OCI-LY7 (cell line): Measurements from ENCODE around the gene PHRF1. TPM values are rescaled to one million over a fixed set of nuclear protein-coding genes. Genes with fewer than 3 reads are reported as not detected.

Source experiments
- BruUV-seq: library from RNA; stranded (reverse); fragments of 400-500 nt; replicated peaks from 2 replicates; lab custom pipeline; 2021; lab: Mats Ljungman, UMichigan
- CTCF ChIA-PET: fragments of 300-600 bp; sonication (Branson Sonifier 250); formaldehyde crosslinking; loops from one replicate; lab custom pipeline; 2022; ENCODE audit warnings: antibody characterized with exemption; ENCODE audit not compliant: unreplicated experiment; lab: Charles Lee
- POLR2A ChIA-PET: fragments of 300-600 bp; sonication (Branson Sonifier 250); formaldehyde crosslinking; loops from one replicate; lab custom pipeline; 2022; ENCODE audit warnings: antibody characterized with exemption; lab: Charles Lee
- DNase-seq: peaks from one replicate; pipeline ENCODE4 v3.0.0-alpha.2; 2015; ENCODE audit warnings: low spot score
- H2AFZ ChIP-seq: fragments of 200-600 bp; sonication (generic), shearing (Covaris generic); 2 replicates; pipeline ENCODE4 v1.6.1; 2014; ENCODE audit warnings: mild to moderate bottlenecking, antibody characterized with exemption, low read length, moderate library complexity
- H3K27ac ChIP-seq: fragments of 200-600 bp; sonication (generic); 2 replicates; pipeline ENCODE4 v1.5.1; 2014; ENCODE audit warnings: mixed run types, low read depth, mild to moderate bottlenecking, moderate library complexity, low read length, inconsistent platforms; ENCODE audit not compliant: poor library complexity, severe bottlenecking
- H3K36me3 ChIP-seq: fragments of 200-600 bp; sonication (generic); 2 replicates; pipeline ENCODE4 v1.6.1; 2014; ENCODE audit warnings: mild to moderate bottlenecking, antibody characterized with exemption, low read length, moderate library complexity, mixed read lengths; ENCODE audit not compliant: insufficient read depth
- H3K4me1 ChIP-seq: fragments of 200-600 bp; sonication (generic); 2 replicates; pipeline ENCODE4 v1.5.1; 2014; ENCODE audit warnings: mild to moderate bottlenecking, low read length; ENCODE audit not compliant: insufficient read depth, poor library complexity, severe bottlenecking
- H3K4me2 ChIP-seq: fragments of 200-600 bp; sonication (generic); 2 replicates; pipeline ENCODE4 v1.6.1; 2014; ENCODE audit warnings: mild to moderate bottlenecking, low read length
- H3K4me3 ChIP-seq: fragments of 200-600 bp; sonication (generic); 2 replicates; pipeline ENCODE4 v1.5.1; 2014; ENCODE audit warnings: mild to moderate bottlenecking, low read depth, low read length; ENCODE audit not compliant: poor library complexity, severe bottlenecking
- H3K79me2 ChIP-seq: fragments of 200-600 bp; sonication (generic); 2 replicates; pipeline ENCODE4 v1.6.1; 2016; ENCODE audit warnings: low read depth, mild to moderate bottlenecking, low read length, moderate library complexity, mixed read lengths; ENCODE audit not compliant: insufficient read depth
- H3K9me2 ChIP-seq: fragments of 200-600 bp; sonication (generic); 2 replicates; pipeline ENCODE4 v1.6.1; 2016; ENCODE audit warnings: mild to moderate bottlenecking, low read length, mixed read lengths; ENCODE audit not compliant: insufficient read depth
- H3K9me3 ChIP-seq: fragments of 200-600 bp; sonication (generic); 2 replicates; pipeline ENCODE4 v1.6.1; 2014; ENCODE audit warnings: mild to moderate bottlenecking, mixed run types, low read length, mixed read lengths
- H4K20me1 ChIP-seq: fragments of 200-600 bp; sonication (generic); 2 replicates; pipeline ENCODE4 v1.6.1; 2014; ENCODE audit warnings: mild to moderate bottlenecking, antibody characterized with exemption, low read length, moderate library complexity, mixed read lengths; ENCODE audit not compliant: insufficient read depth
- CTCF ChIP-seq: fragments of 200-600 bp; sonication (generic); conservative IDR thresholded peaks from 2 replicates; pipeline ENCODE4 v1.5.1; 2014; ENCODE audit warnings: mild to moderate bottlenecking, antibody characterized with exemption, low read length, moderate library complexity, mixed read lengths
- EZH2phosphoT487 ChIP-seq: fragments of 200-600 bp; sonication (generic); IDR thresholded peaks from 2 replicates; pipeline ENCODE4 v1.6.1; 2018; ENCODE audit warnings: low read depth, borderline replicate concordance, mild to moderate bottlenecking, mixed run types, antibody characterized with exemption, low read length, moderate library complexity, mixed read lengths
- intact Hi-C: fragments of 100-400 bp; cut with micrococcal nuclease; formaldehyde crosslinking; loops from one replicate; pipeline ENCODE4 v1.10.0; 2022; ENCODE audit not compliant: unreplicated experiment
- total RNA-seq, 2 experiments: library from RNA; depleted of rRNA in 1 of 2; stranded (reverse); fragments of >200 nt in 1 of 2; shearing (Covaris generic) in 1 of 2; gene quantifications; 2 replicates each; pipeline ENCODE4 v1.2.3, GENCODE V29; 2014 to 2022

The PHRF1 gene
- total RNA-seq, 2 experiments from 2014 or later: 25.6 to 45.4 TPM

- DNase-seq: no peak
- Histone ChIP-seq H4K20me1 (no peaks in the 10 kb centered on the region), H3K27ac (no peak overlapping the region), H3K4me2 (no peak overlapping the region), H3K9me2 (no peaks in the 10 kb centered on the region), H3K4me1 (peaks cover 12% of the 10 kb centered on the region), H3K79me2 (no peaks in the 10 kb centered on the region), H2AFZ (no peak overlapping the region), H3K4me3 (no peak overlapping the region), H3K9me3 (no peaks in the 10 kb centered on the region), H3K36me3 (no peaks in the 10 kb centered on the region)
- CTCF ChIA-PET: interaction anchor here (0.5 to 0.6 kb wide), 2 partner anchors 28 to 277 kb away, joined by 3 to 4 read pairs; no protein-coding TSS in a partner anchor
- TF ChIP-seq EZH2phosphoT487: no peak
- no peak for TF ChIP-seq CTCF
- intact Hi-C loops: no loop called here
- POLR2A ChIA-PET: interaction anchor here (0.7 kb wide), 1 partner anchor 374 kb away, joined by 3 read pairs; no protein-coding TSS in a partner anchor
- no TSS peak for BruUV-seq
Observed at GRCh38 chr11:544817-545166, 31.5 kb upstream of the PHRF1 start.

- no peak overlapping the region for H3K27ac ChIP-seq
- H3K4me3 ChIP-seq: no peak overlapping the region
- intact Hi-C loops: no loop called here
- no peaks in the 10 kb centered on the region for H3K79me2 ChIP-seq
- TF ChIP-seq CTCF (no peak), EZH2phosphoT487 (no peak)
- ChIA-PET POLR2A (interaction anchor here (0.7 kb wide), 1 partner anchor 374 kb away, joined by 3 read pairs; no protein-coding TSS in a partner anchor), CTCF (no interaction called here)
- DNase-seq: no peak
- no TSS peak for BruUV-seq
- no peaks in the 10 kb centered on the region for H3K9me2 ChIP-seq
- peaks cover 12% of the 10 kb centered on the region for H3K4me1 ChIP-seq
- H3K36me3 ChIP-seq: no peaks in the 10 kb centered on the region
- H4K20me1 ChIP-seq: no peaks in the 10 kb centered on the region
- H3K4me2 ChIP-seq: no peak overlapping the region
- no peak overlapping the region for H2AFZ ChIP-seq
- no peaks in the 10 kb centered on the region for H3K9me3 ChIP-seq
Observed at GRCh38 chr11:545171-545570, 31.1 kb upstream of the PHRF1 start.

- Histone ChIP-seq H4K20me1 (no peaks in the 10 kb centered on the region), H3K36me3 (no peaks in the 10 kb centered on the region), H2AFZ (no peak overlapping the region), H3K27ac (no peak overlapping the region), H3K4me1 (peaks cover 12% of the 10 kb centered on the region), H3K4me3 (no peak overlapping the region), H3K4me2 (peak overlapping the region; percentile 27; the same call in 1 of the 2 replicates), H3K79me2 (no peaks in the 10 kb centered on the region), H3K9me3 (no peaks in the 10 kb centered on the region), H3K9me2 (no peaks in the 10 kb centered on the region)
- ChIA-PET POLR2A (interaction anchor here (0.7 kb wide), 1 partner anchor 27 kb away, joined by 3 read pairs; no protein-coding TSS in a partner anchor), CTCF (interaction anchor here (0.6 kb wide), 1 partner anchor 133 kb away, joined by 4 read pairs; no protein-coding TSS in a partner anchor)
- intact Hi-C loops: no loop called here
- TF ChIP-seq EZH2phosphoT487 (no peak), CTCF (no peak)
- no TSS peak for BruUV-seq
- peak; percentile 65 for DNase-seq
Observed at GRCh38 chr11:548700-549603, 27.3 kb upstream of the PHRF1 start.
